PFSK-1 (cell line): ENCODE data around the gene RGS3. TPM values are rescaled to one million over a fixed set of nuclear protein-coding genes. Genes with fewer than 3 reads are reported as not detected.

Source experiments
- FOXP2 ChIP-seq: optimal IDR thresholded peaks from 2 replicates; pipeline ENCODE3; 2011; ENCODE audit warnings: borderline replicate concordance, control low read depth, inconsistent platforms; ENCODE audit not compliant: insufficient read depth; ENCODE audit errors: extremely low read length, extremely low read depth
- POLR2AphosphoS5 ChIP-seq: IDR thresholded peaks from 2 replicates; pipeline ENCODE4 v1.6.1; 2012; ENCODE audit warnings: low read depth, mild to moderate bottlenecking, control low read depth, low read length, moderate library complexity
- SIN3A ChIP-seq: IDR thresholded peaks from 2 replicates; pipeline ENCODE4 v1.6.1; 2012; ENCODE audit warnings: mild to moderate bottlenecking, low read length, moderate library complexity, borderline replicate concordance; ENCODE audit not compliant: insufficient read depth
- TAF1 ChIP-seq: IDR thresholded peaks from 2 replicates; pipeline ENCODE4 v1.6.1; 2012; ENCODE audit warnings: low read length, control low read depth, borderline replicate concordance; ENCODE audit not compliant: insufficient read depth
- polyA plus RNA-seq: library from polyadenylated mRNA; unstranded; fragments of >200 nt; gene quantifications from one replicate; pipeline ENCODE4 v1.2.1, GENCODE V29; 2012; ENCODE audit warnings: low read depth, missing spikeins; ENCODE audit not compliant: insufficient read length
- TF ChIP-seq, protein P1 (sequence below), 2 experiments: IDR thresholded peaks; 2 replicates each; pipeline versions ENCODE4 v1.6.1 to v1.8.0; 2011 to 2012; ENCODE audit warnings: low read depth in 2 of 2, low read length in 2 of 2, control low read depth in 1 of 2, inconsistent platforms in 1 of 2, mild to moderate bottlenecking in 1 of 2, moderate library complexity in 1 of 2; ENCODE audit not compliant: insufficient read depth in 1 of 2

RGS3 gene
- 53.1 TPM for polyA plus RNA-seq

DNA sequence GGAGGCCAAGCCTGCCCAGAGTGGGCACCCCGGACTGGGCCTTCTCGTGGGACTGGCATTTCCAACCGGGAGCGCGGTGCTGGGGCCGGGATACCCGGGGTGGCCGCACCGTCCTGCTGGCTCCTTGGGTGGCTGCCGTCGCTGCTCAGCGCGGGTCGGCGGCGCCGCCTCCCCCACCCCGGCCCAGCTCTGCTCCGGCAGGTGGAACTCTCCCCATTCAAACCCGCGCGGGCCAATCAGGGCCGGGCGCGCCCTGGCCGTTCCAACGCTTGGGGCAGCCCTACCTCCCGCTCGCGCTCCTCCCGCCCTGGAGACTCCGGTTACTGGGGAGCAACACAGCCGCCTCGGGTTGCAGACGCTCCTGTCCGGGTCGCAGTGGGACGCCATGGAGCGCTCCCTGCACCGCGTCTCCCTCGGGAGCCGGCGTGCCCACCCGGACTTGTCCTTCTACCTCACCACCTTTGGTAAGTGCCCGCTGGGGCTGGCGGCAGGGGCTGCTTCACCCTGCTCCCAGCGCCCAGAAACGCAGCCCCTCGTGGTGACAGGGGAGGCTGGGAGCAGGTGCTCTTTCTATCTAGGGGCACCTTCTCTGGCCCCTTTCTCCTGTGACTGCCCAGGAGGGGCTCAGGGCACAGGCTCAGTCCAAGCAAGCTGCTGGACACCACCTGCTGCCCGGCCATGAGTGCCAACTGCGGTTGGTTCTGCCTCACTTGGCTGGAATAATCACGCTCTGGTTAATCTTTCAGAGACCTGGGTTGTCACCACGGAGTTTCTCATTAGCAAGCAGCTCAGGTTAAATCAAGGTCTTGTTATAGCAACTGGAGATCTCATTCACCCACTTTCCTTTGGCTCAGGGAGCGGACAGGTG, at the start of gene RGS3:
Gene RGS3, plus strand, starts transcription at position 310 of the 868 bp plus-strand sequence. Its CDS starts 76 bp downstream, at position 386.
- TF ChIP-seq, protein P1, sequence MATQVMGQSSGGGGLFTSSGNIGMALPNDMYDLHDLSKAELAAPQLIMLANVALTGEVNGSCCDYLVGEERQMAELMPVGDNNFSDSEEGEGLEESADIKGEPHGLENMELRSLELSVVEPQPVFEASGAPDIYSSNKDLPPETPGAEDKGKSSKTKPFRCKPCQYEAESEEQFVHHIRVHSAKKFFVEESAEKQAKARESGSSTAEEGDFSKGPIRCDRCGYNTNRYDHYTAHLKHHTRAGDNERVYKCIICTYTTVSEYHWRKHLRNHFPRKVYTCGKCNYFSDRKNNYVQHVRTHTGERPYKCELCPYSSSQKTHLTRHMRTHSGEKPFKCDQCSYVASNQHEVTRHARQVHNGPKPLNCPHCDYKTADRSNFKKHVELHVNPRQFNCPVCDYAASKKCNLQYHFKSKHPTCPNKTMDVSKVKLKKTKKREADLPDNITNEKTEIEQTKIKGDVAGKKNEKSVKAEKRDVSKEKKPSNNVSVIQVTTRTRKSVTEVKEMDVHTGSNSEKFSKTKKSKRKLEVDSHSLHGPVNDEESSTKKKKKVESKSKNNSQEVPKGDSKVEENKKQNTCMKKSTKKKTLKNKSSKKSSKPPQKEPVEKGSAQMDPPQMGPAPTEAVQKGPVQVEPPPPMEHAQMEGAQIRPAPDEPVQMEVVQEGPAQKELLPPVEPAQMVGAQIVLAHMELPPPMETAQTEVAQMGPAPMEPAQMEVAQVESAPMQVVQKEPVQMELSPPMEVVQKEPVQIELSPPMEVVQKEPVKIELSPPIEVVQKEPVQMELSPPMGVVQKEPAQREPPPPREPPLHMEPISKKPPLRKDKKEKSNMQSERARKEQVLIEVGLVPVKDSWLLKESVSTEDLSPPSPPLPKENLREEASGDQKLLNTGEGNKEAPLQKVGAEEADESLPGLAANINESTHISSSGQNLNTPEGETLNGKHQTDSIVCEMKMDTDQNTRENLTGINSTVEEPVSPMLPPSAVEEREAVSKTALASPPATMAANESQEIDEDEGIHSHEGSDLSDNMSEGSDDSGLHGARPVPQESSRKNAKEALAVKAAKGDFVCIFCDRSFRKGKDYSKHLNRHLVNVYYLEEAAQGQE (IDR thresholded peaks at IDR 0.05; ENCODE audit: insufficient read depth in 1 of 2, low read depth in 2 of 2, low read length in 2 of 2) = no peak
- TF ChIP-seq SIN3A = no peak
- no peak for TF ChIP-seq POLR2AphosphoS5
- no peak for TF ChIP-seq TAF1
- no peak for TF ChIP-seq FOXP2

DNA sequence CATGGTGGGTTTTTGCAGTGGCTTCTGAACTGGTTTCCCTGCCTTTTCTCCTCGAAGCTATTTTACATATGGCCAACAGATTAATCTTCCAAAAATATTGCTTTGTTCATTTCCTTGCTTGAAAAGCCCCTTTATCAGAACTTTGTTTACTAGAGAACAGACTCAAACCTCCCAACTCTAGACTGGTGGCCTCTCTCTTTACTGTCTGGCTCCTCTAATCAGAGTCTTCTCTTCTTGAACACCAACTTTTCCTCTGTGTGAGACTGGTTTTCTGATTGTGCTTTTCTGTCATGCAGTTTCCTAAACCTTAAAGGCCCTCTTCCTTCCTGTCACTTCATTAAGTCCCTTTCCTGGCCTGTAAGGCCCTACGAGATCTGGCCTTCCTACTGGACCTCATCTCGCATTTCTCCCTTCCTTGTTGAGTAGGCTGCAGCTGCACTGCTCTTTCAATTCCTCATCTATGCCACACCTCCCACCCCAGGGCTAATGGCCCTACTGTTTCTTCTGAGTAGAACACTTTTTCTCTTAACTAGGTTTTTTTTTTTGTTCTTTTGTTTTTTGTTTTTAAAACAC, 47.3 kb upstream of the RGS3 start:
- TF ChIP-seq, protein P1 (IDR thresholded peaks at IDR 0.05; ENCODE audit: insufficient read depth in 1 of 2, low read depth in 2 of 2, low read length in 2 of 2) = no peak
- no peak for TF ChIP-seq POLR2AphosphoS5
- TF ChIP-seq SIN3A = no peak
- TF ChIP-seq FOXP2 = no peak
- no peak for TF ChIP-seq TAF1

DNA sequence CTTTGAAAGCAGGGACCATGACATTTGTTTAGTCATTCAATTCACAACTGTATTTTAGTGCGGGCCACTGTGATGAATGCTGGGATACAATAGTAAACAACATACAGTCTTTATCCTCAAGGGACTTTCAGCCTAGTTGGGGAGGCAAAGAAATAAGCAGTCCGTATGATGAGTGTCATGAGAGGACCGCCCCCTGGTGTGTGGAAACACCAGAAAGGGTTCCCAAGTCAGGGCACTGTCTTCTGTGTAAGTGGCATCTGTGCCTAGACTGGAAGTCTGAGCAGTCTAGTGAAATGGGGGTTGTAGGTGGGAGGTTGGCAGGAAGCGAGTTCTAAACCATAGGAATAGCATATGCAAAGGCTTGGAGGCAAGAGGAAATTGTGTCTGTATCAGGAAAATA, 46.2 kb upstream of the RGS3 start:
- TF ChIP-seq POLR2AphosphoS5 = no peak
- no peak for TF ChIP-seq SIN3A
- TF ChIP-seq TAF1 = no peak
- TF ChIP-seq, protein P1 (IDR thresholded peaks at IDR 0.05; ENCODE audit: insufficient read depth in 1 of 2, low read depth in 2 of 2, low read length in 2 of 2) = no peak
- no peak for TF ChIP-seq FOXP2

DNA sequence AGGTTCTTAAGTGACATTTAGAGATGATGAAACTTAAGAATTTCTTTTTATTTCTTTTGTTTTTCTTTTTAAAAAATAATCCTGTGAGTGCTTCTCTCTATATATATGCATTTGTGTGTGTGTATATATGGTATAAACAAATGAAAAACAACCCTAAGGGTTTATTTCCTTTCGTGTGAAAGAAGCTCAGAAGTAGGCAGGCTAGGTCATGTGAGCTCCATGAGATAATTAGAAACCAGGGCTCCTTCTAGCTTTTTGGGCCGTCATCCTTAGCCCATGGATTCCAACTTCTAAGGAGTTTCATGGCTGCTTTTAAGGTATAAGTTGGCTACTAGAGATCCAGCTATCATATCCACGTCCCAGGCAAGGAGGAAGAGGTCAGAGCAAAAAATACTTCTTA, 41.8 kb upstream of the RGS3 start:
- TF ChIP-seq SIN3A = no peak
- TF ChIP-seq POLR2AphosphoS5 = no peak
- TF ChIP-seq, protein P1 (IDR thresholded peaks at IDR 0.05; ENCODE audit: insufficient read depth in 1 of 2, low read depth in 2 of 2, low read length in 2 of 2) = no peak
- no peak for TF ChIP-seq TAF1
- TF ChIP-seq FOXP2 = no peak
